ENCODE results near the gene DCT. TPM values are rescaled to one million over a fixed set of nuclear protein-coding genes. Genes with fewer than 3 reads are reported as not detected.
A peak's percentile ranks its signal among the peaks of the same experiment; 100 is the strongest.

Gene DCT
- polyA plus RNA-seq, 4 donors, result 0.17 to 0.55 (median 0.23) TPM

GRCh38 chr13:94400874-94401273 is 78.6 kb downstream of the DCT start:
- DNase-seq (ENCODE audit: low read depth in 4 of 4, low spot score in 2 of 4), result no peak

GRCh38 chr13:94399812-94400211 is 79.7 kb downstream of the DCT start:
- DNase-seq (ENCODE audit: low read depth in 4 of 4, low spot score in 2 of 4), result no peak

GRCh38 chr13:94395860-94396259 is 83.6 kb downstream of the DCT start:
- no peak for DNase-seq (ENCODE audit: low read depth in 4 of 4, low spot score in 2 of 4)

- no peak for DNase-seq (ENCODE audit: low read depth in 4 of 4, low spot score in 2 of 4)
These were observed 84.8 kb downstream of the DCT start for GRCh38 chr13:94394723-94395122.

- no peak for DNase-seq (ENCODE audit: low read depth in 4 of 4, low spot score in 2 of 4)
These were observed 88.6 kb downstream of the DCT start for GRCh38 chr13:94390881-94391280.

GRCh38 chr13:94389604-94390351 is 89.7 kb downstream of the DCT start:
- DNase-seq (ENCODE audit: low read depth in 4 of 4, low spot score in 2 of 4), result peak in 1 of 4 donors; percentile 34

- DNase-seq (ENCODE audit: low read depth in 4 of 4, low spot score in 2 of 4), result no peak
These were observed 92.4 kb downstream of the DCT start for GRCh38 chr13:94387047-94387446.

Other genes with a start within 250 kb of the DCT start
- 10 to 100 TPM; 18.1 to 24.5 (median 21.3) TPM for gene TGDS, start 116.5 kb upstream of the DCT start, polyA plus RNA-seq (ENCODE audit: insufficient read length in 4 of 4)
- gene GPR180, start 122.2 kb upstream of the DCT start, polyA plus RNA-seq (ENCODE audit: insufficient read length in 4 of 4), result 1 to 10 TPM; 7.7 to 9.1 (median 8.3) TPM
- gene SOX21, start 232.9 kb upstream of the DCT start, polyA plus RNA-seq (ENCODE audit: insufficient read length in 4 of 4), result under 1 TPM; 0.25 to 0.41 (median 0.31) TPM

Measured in left renal cortex interstitium (tissue), 4 donors.